ENCODE results near the gene SORL1. TPM values are rescaled to one million over a fixed set of nuclear protein-coding genes. Genes with fewer than 3 reads are reported as not detected.

Gene SORL1
- total RNA-seq, 1 experiment from 2014 or later: 6.1 TPM

DNA sequence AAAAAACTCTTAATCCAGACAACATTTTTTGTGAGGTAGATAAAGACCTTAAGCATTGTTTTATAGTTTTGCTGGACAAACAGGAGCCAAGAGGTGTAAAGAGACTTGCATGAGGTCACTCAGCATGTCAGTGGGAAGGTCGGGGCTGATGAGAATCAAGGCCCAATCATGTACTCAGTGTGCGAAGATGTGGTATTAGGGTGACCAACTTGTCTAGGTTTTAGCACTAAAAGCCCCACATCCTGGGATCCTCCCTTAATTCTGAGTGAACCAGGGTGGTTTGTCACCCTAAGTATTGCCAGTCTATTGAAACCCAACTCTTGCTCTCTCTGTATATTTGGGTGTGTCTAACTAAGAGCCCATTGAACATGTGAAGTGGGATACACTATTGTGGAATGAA lies 20.2 kb downstream of the SORL1 start:
- Mint-ChIP-seq H3K4me1 (ENCODE audit: low read depth, unreplicated experiment) (no peaks in the 10 kb centered on the region), H3K27me3 (ENCODE audit: unreplicated experiment) (no peaks in the 10 kb centered on the region), H3K36me3 (ENCODE audit: insufficient read depth, unreplicated experiment) (no peaks in the 10 kb centered on the region), H3K9me3 (ENCODE audit: low read depth, unreplicated experiment) (no peaks in the 10 kb centered on the region), H3K4me3 (ENCODE audit: low read depth, unreplicated experiment) (no peak overlapping the region), H3K27ac (ENCODE audit: unreplicated experiment) (no peak overlapping the region)
- TF ChIP-seq, protein P1, sequence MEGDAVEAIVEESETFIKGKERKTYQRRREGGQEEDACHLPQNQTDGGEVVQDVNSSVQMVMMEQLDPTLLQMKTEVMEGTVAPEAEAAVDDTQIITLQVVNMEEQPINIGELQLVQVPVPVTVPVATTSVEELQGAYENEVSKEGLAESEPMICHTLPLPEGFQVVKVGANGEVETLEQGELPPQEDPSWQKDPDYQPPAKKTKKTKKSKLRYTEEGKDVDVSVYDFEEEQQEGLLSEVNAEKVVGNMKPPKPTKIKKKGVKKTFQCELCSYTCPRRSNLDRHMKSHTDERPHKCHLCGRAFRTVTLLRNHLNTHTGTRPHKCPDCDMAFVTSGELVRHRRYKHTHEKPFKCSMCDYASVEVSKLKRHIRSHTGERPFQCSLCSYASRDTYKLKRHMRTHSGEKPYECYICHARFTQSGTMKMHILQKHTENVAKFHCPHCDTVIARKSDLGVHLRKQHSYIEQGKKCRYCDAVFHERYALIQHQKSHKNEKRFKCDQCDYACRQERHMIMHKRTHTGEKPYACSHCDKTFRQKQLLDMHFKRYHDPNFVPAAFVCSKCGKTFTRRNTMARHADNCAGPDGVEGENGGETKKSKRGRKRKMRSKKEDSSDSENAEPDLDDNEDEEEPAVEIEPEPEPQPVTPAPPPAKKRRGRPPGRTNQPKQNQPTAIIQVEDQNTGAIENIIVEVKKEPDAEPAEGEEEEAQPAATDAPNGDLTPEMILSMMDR (IDR thresholded peaks at IDR 0.05; ENCODE audit: unreplicated experiment): no peak
- DNase-seq: no peak
- no TSS peak for BruUV-seq (replicated peaks)
- CTCF ChIA-PET: no interaction called here
- intact Hi-C loops (cut with micrococcal nuclease; ENCODE audit: unreplicated experiment): no loop called here

GRCh38 chr11:121473064-121473777 lies 21.1 kb downstream of the SORL1 start:
- no peaks in the 10 kb centered on the region for H3K36me3 Mint-ChIP-seq (ENCODE audit: insufficient read depth, unreplicated experiment)

DNA sequence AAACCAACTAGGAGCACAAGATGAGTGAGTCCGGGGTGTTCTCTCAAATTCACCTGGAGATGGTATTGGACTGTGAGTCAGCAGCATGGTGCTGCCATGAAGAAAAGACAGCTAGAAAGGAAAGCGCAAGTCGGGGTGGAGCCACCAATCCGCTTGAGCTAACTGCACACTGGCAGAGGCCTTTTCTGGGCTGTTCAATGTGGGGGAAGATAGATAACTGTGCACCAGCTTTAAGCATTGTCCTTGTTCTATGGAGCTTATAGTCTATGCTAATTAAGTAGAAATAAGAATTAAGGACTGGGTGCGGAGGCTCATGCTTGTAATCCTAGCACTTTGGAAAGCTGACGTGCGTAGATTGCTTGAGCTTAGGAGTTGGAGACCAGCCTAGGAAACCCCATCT lies 22.6 kb downstream of the SORL1 start:
- no peak overlapping the region for H3K4me3 Mint-ChIP-seq (ENCODE audit: low read depth, unreplicated experiment)
- DNase-seq: no peak
- no TSS peak for BruUV-seq (replicated peaks)
- CTCF ChIA-PET: no interaction called here
- H3K4me1 Mint-ChIP-seq (ENCODE audit: low read depth, unreplicated experiment): no peaks in the 10 kb centered on the region
- no peaks in the 10 kb centered on the region for H3K36me3 Mint-ChIP-seq (ENCODE audit: insufficient read depth, unreplicated experiment)
- H3K9me3 Mint-ChIP-seq (ENCODE audit: low read depth, unreplicated experiment): no peaks in the 10 kb centered on the region
- intact Hi-C loops (cut with micrococcal nuclease; ENCODE audit: unreplicated experiment): no loop called here
- no peak overlapping the region for H3K27ac Mint-ChIP-seq (ENCODE audit: unreplicated experiment)
- TF ChIP-seq, protein P1 (IDR thresholded peaks at IDR 0.05; ENCODE audit: unreplicated experiment): no peak
- H3K27me3 Mint-ChIP-seq (ENCODE audit: unreplicated experiment): no peaks in the 10 kb centered on the region

More at GRCh38 chr11:121473064-121473777, 21.1 kb downstream of the SORL1 start:
- TF ChIP-seq, protein P1 (IDR thresholded peaks at IDR 0.05; ENCODE audit: unreplicated experiment): no peak
- no peak for DNase-seq
- Mint-ChIP-seq H3K27me3 (ENCODE audit: unreplicated experiment) (no peaks in the 10 kb centered on the region), H3K4me1 (ENCODE audit: low read depth, unreplicated experiment) (no peaks in the 10 kb centered on the region), H3K27ac (ENCODE audit: unreplicated experiment) (no peak overlapping the region), H3K4me3 (ENCODE audit: low read depth, unreplicated experiment) (no peak overlapping the region), H3K9me3 (ENCODE audit: low read depth, unreplicated experiment) (no peaks in the 10 kb centered on the region)
- CTCF ChIA-PET: no interaction called here
- no TSS peak for BruUV-seq (replicated peaks)
- intact Hi-C loops (cut with micrococcal nuclease; ENCODE audit: unreplicated experiment): no loop called here

DNA sequence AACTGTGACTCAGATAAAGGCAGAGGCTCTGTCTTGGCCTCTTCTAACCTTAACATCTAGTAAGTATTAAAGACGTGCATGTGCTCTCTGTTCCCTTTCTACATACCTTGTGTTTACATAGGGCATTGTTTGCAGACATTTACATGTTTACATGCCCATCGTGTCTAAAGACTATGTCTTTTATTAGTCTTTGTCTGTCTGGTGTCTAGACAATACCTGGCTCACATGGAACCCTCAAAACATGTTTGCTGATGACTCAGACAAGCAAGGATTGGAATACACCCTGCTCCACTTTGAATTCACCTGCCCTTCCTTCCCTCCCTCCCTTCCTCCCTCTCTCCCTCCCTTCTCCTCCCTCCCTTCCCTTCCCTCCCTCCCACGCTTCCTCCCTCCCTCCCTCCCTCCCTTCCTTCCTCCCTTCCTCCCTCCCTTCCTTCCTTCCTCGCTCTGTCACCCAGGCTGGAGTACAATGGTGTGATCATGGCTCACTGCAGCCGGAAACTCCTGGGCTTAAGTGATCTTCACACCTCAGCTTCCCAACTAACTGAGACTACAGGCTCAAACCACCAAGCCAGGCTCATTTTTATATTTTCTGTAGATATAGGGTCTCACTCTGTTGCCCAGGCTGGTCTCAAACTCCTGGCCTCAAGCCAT lies 24.4 kb downstream of the SORL1 start:
- Mint-ChIP-seq H3K4me3 (ENCODE audit: low read depth, unreplicated experiment) (no peak overlapping the region), H3K27me3 (ENCODE audit: unreplicated experiment) (no peaks in the 10 kb centered on the region), H3K4me1 (ENCODE audit: low read depth, unreplicated experiment) (no peaks in the 10 kb centered on the region), H3K36me3 (ENCODE audit: insufficient read depth, unreplicated experiment) (no peaks in the 10 kb centered on the region), H3K9me3 (ENCODE audit: low read depth, unreplicated experiment) (no peaks in the 10 kb centered on the region), H3K27ac (ENCODE audit: unreplicated experiment) (no peak overlapping the region)
- TF ChIP-seq, protein P1 (IDR thresholded peaks at IDR 0.05; ENCODE audit: unreplicated experiment): no peak
- CTCF ChIA-PET: no interaction called here
- no peak for DNase-seq
- intact Hi-C loops (cut with micrococcal nuclease; ENCODE audit: unreplicated experiment): no loop called here
- no TSS peak for BruUV-seq (replicated peaks)

Data from Calu3 (cell line).